Measurements from ENCODE around the gene ZNF71.
A peak's percentile ranks its signal among the peaks of the same experiment; 100 is the strongest.

ZNF71 gene

GRCh38 chr19:56667311-56667870 is 72.3 kb downstream of the ZNF71 start:
- H3K79me2 ChIP-seq (ENCODE audit: control insufficient read depth, low read length) = no peaks in the 10 kb centered on the region
- no peaks in the 10 kb centered on the region for H3K4me1 ChIP-seq (ENCODE audit: control insufficient read depth, low read length)
- H3K4me2 ChIP-seq (ENCODE audit: low read length) = no peak overlapping the region
- H3K9me2 ChIP-seq (replicated peaks; ENCODE audit: control insufficient read depth, low read length) = no peaks in the 10 kb centered on the region
- peaks cover 29% of the 10 kb centered on the region; the same call in 1 of the 2 replicates for H3K9me3 ChIP-seq (ENCODE audit: control insufficient read depth, insufficient read depth, low read length)
- no peak overlapping the region for H3K27ac ChIP-seq (ENCODE audit: low read depth, low read length)
- H3K36me3 ChIP-seq (ENCODE audit: control insufficient read depth, low read length) = no peaks in the 10 kb centered on the region
- no peaks in the 10 kb centered on the region for H4K20me1 ChIP-seq (ENCODE audit: control insufficient read depth, insufficient read depth, low read depth, low read length)
- H3K27me3 ChIP-seq (ENCODE audit: control insufficient read depth, low read length) = no peaks in the 10 kb centered on the region
- no peak overlapping the region for H3K4me3 ChIP-seq (ENCODE audit: low read length)
- TF ChIP-seq CTCF (IDR thresholded peaks at IDR 0.05; ENCODE audit: low read depth, low read length, poor library complexity, severe bottlenecking) (no peak), EZH2phosphoT487 (IDR thresholded peaks at IDR 0.05; ENCODE audit: borderline replicate concordance, low read length) (no peak)
- no peaks in the 10 kb centered on the region for H3F3A ChIP-seq (ENCODE audit: control insufficient read depth, insufficient read depth)

- Histone ChIP-seq H3K27ac (ENCODE audit: low read depth, low read length) (no peak overlapping the region), H3F3A (ENCODE audit: control insufficient read depth, insufficient read depth) (no peaks in the 10 kb centered on the region), H3K4me2 (ENCODE audit: low read length) (no peak overlapping the region), H3K79me2 (ENCODE audit: control insufficient read depth, low read length) (no peaks in the 10 kb centered on the region), H3K4me3 (ENCODE audit: low read length) (no peak overlapping the region), H3K9me2 (replicated peaks; ENCODE audit: control insufficient read depth, low read length) (no peaks in the 10 kb centered on the region), H3K9me3 (ENCODE audit: control insufficient read depth, insufficient read depth, low read length) (peaks cover 25% of the 10 kb centered on the region; the same call in 1 of the 2 replicates), H3K4me1 (ENCODE audit: control insufficient read depth, low read length) (no peaks in the 10 kb centered on the region), H3K27me3 (ENCODE audit: control insufficient read depth, low read length) (no peaks in the 10 kb centered on the region), H4K20me1 (ENCODE audit: control insufficient read depth, insufficient read depth, low read depth, low read length) (no peaks in the 10 kb centered on the region), H3K36me3 (ENCODE audit: control insufficient read depth, low read length) (no peaks in the 10 kb centered on the region)
- TF ChIP-seq CTCF (IDR thresholded peaks at IDR 0.05; ENCODE audit: low read depth, low read length, poor library complexity, severe bottlenecking) (no peak), EZH2phosphoT487 (IDR thresholded peaks at IDR 0.05; ENCODE audit: borderline replicate concordance, low read length) (no peak)
These were observed 73.6 kb downstream of the ZNF71 start for GRCh38 chr19:56668676-56669075.

GRCh38 chr19:56670401-56670960 is 75.4 kb downstream of the ZNF71 start:
- no peak overlapping the region for H3K27ac ChIP-seq (ENCODE audit: low read depth, low read length)
- H3K4me2 ChIP-seq (ENCODE audit: low read length) = no peak overlapping the region
- H3K9me3 ChIP-seq (ENCODE audit: control insufficient read depth, insufficient read depth, low read length) = peaks cover 14% of the 10 kb centered on the region; the same call in 1 of the 2 replicates
- no peaks in the 10 kb centered on the region for H3K9me2 ChIP-seq (replicated peaks; ENCODE audit: control insufficient read depth, low read length)
- no peak overlapping the region for H3K4me3 ChIP-seq (ENCODE audit: low read length)
- no peak for TF ChIP-seq EZH2phosphoT487 (IDR thresholded peaks at IDR 0.05; ENCODE audit: borderline replicate concordance, low read length)
- H3K36me3 ChIP-seq (ENCODE audit: control insufficient read depth, low read length) = no peaks in the 10 kb centered on the region
- no peaks in the 10 kb centered on the region for H3K27me3 ChIP-seq (ENCODE audit: control insufficient read depth, low read length)
- no peaks in the 10 kb centered on the region for H3K4me1 ChIP-seq (ENCODE audit: control insufficient read depth, low read length)
- H3F3A ChIP-seq (ENCODE audit: control insufficient read depth, insufficient read depth) = no peaks in the 10 kb centered on the region
- no peaks in the 10 kb centered on the region for H4K20me1 ChIP-seq (ENCODE audit: control insufficient read depth, insufficient read depth, low read depth, low read length)
- H3K79me2 ChIP-seq (ENCODE audit: control insufficient read depth, low read length) = no peaks in the 10 kb centered on the region

GRCh38 chr19:56670961-56671612 is 76.0 kb downstream of the ZNF71 start:
- Histone ChIP-seq H3K9me3 (ENCODE audit: control insufficient read depth, insufficient read depth, low read length) (peaks cover 14% of the 10 kb centered on the region; the same call in 1 of the 2 replicates), H3K27me3 (ENCODE audit: control insufficient read depth, low read length) (no peaks in the 10 kb centered on the region), H3K4me3 (ENCODE audit: low read length) (peak overlapping the region; percentile 28; the same call in 1 of the 2 replicates), H3K79me2 (ENCODE audit: control insufficient read depth, low read length) (no peaks in the 10 kb centered on the region), H4K20me1 (ENCODE audit: control insufficient read depth, insufficient read depth, low read depth, low read length) (no peaks in the 10 kb centered on the region), H3F3A (ENCODE audit: control insufficient read depth, insufficient read depth) (no peaks in the 10 kb centered on the region), H3K9me2 (replicated peaks; ENCODE audit: control insufficient read depth, low read length) (no peaks in the 10 kb centered on the region), H3K4me2 (ENCODE audit: low read length) (peak overlapping the region; percentile 24; the same call in 1 of the 2 replicates), H3K4me1 (ENCODE audit: control insufficient read depth, low read length) (no peaks in the 10 kb centered on the region), H3K27ac (ENCODE audit: low read depth, low read length) (no peak overlapping the region), H3K36me3 (ENCODE audit: control insufficient read depth, low read length) (no peaks in the 10 kb centered on the region)
- no peak for TF ChIP-seq EZH2phosphoT487 (IDR thresholded peaks at IDR 0.05; ENCODE audit: borderline replicate concordance, low read length)
- TF ChIP-seq CTCF (IDR thresholded peaks at IDR 0.05; ENCODE audit: low read depth, low read length, poor library complexity, severe bottlenecking) = no peak

All from DOHH2 (cell line).